Ovary (tissue), 3 donors: ENCODE data around the gene STK11IP.

Experiments
- CTCF ChIP-seq, 3 donors: fragments of 450-650 bp in 2 of 3; fragments of 200-600 bp in 1 of 3; IDR thresholded peaks; one replicate each; pipeline versions ENCODE4 v1.5.1 to v1.8.0; 2016 to 2022; ENCODE audit warnings: antibody characterized with exemption in 3 of 3, mild to moderate bottlenecking in 1 of 3
- EP300 ChIP-seq: sonication (generic); formaldehyde crosslinking; IDR thresholded peaks from one replicate; pipeline ENCODE4 v1.6.1; 2017; ENCODE audit warnings: antibody characterized with exemption
- POLR2A ChIP-seq: fragments of 450-650 bp; IDR thresholded peaks from one replicate; pipeline ENCODE4 v1.6.1; 2017; ENCODE audit warnings: antibody characterized with exemption, mild to moderate bottlenecking, moderate library complexity
- donor health status: DM: no; HTN: no; CAD: no.

GRCh38 chr2:219581346-219581745, 16.3 kb upstream of the STK11IP start:
- no peak for TF ChIP-seq EP300
- no peak for TF ChIP-seq CTCF (IDR thresholded peaks at IDR 0.05)
- TF ChIP-seq POLR2A = no peak
